Astrocyte (in vitro differentiated cells and primary cell): Measurements from ENCODE around the gene PDE4DIP. TPM values are rescaled to one million over a fixed set of nuclear protein-coding genes. Genes with fewer than 3 reads are reported as not detected.
"Not testable (repeated sequence)": the region's sequence is repeated elsewhere in the genome, so short reads cannot be mapped to it uniquely, and the experiment has no call there.

Source experiments
- DNase-seq: peaks from one replicate; pipeline ENCODE4 v3.0.0-alpha.2; 2010; ENCODE audit warnings: low read depth
- FAIRE-seq: peaks from 2 replicates; lab custom pipeline; 2011; peaks lifted over from hg19 to GRCh38; lab: Jason Lieb, UNC
- H2AFZ ChIP-seq: 2 replicates; pipeline ENCODE4 v1.6.0; 2012; ENCODE audit warnings: low read depth, low read length, inconsistent platforms
- H3K27ac ChIP-seq: 2 replicates; pipeline ENCODE4 v1.5.1; 2011; ENCODE audit warnings: low read depth, low read length, inconsistent platforms
- H3K27me3 ChIP-seq: 2 replicates; pipeline ENCODE4 v1.6.0; 2011; ENCODE audit warnings: low read length, inconsistent platforms; ENCODE audit not compliant: insufficient read depth
- H3K36me3 ChIP-seq: 2 replicates; pipeline ENCODE4 v1.5.1; 2011; ENCODE audit warnings: low read length, inconsistent platforms; ENCODE audit not compliant: insufficient read depth
- H3K4me1 ChIP-seq: 2 replicates; pipeline ENCODE4 v1.5.1; 2011; ENCODE audit warnings: low read length, inconsistent platforms; ENCODE audit not compliant: insufficient read depth
- H3K4me2 ChIP-seq: 2 replicates; pipeline ENCODE4 v1.6.0; 2012; ENCODE audit warnings: low read length, inconsistent platforms
- H3K4me3 ChIP-seq: 2 replicates; pipeline ENCODE4 v1.5.1; 2011; ENCODE audit warnings: low read depth, mild to moderate bottlenecking, low read length, inconsistent platforms; ENCODE audit not compliant: insufficient read depth
- H3K79me2 ChIP-seq: 2 replicates; pipeline ENCODE4 v1.6.0; 2012; ENCODE audit warnings: mild to moderate bottlenecking, low read length, inconsistent platforms; ENCODE audit not compliant: insufficient read depth
- H3K9ac ChIP-seq: 2 replicates; pipeline ENCODE4 v1.6.0; 2012; ENCODE audit warnings: mild to moderate bottlenecking, low read length, inconsistent platforms
- H3K9me3 ChIP-seq: 2 replicates; pipeline ENCODE4 v1.5.1; 2012; ENCODE audit warnings: low read depth, mild to moderate bottlenecking, low read length, inconsistent platforms; ENCODE audit not compliant: insufficient read depth
- H4K20me1 ChIP-seq: 2 replicates; pipeline ENCODE4 v1.6.0; 2012; ENCODE audit warnings: low read length, inconsistent platforms; ENCODE audit not compliant: insufficient read depth
- H3K27ac Mint-ChIP-seq: one replicate; pipeline ENCODE4 v1.8.0; 2021; ENCODE audit warnings: mild to moderate bottlenecking, mixed read lengths; ENCODE audit not compliant: unreplicated experiment
- H3K27me3 Mint-ChIP-seq: one replicate; pipeline ENCODE4 v1.8.0; 2021; ENCODE audit warnings: low read depth, mixed read lengths; ENCODE audit not compliant: unreplicated experiment
- H3K36me3 Mint-ChIP-seq: one replicate; pipeline ENCODE4 v1.8.0; 2021; ENCODE audit warnings: low read depth, mixed read lengths; ENCODE audit not compliant: unreplicated experiment
- H3K4me1 Mint-ChIP-seq: one replicate; pipeline ENCODE4 v1.8.0; 2021; ENCODE audit warnings: low read depth, mixed read lengths; ENCODE audit not compliant: unreplicated experiment
- H3K4me3 Mint-ChIP-seq: one replicate; pipeline ENCODE4 v1.8.0; 2021; ENCODE audit warnings: mild to moderate bottlenecking, moderate library complexity, mixed read lengths; ENCODE audit not compliant: unreplicated experiment
- H3K9me3 Mint-ChIP-seq: one replicate; pipeline ENCODE4 v1.8.0; 2021; ENCODE audit warnings: mild to moderate bottlenecking, mixed read lengths; ENCODE audit not compliant: unreplicated experiment
- total RNA-seq: library from RNA; stranded (reverse); gene quantifications from 2 replicates; pipeline ENCODE4 v1.2.1, GENCODE V29; 2021

Gene PDE4DIP
- total RNA-seq, 1 donor from 2014 or later = 41.6 TPM

GRCh38 chr1:148975866-148976537 lies 131.8 kb downstream of the PDE4DIP start:
- H3K4me1 ChIP-seq, H4K20me1 ChIP-seq, H3K9me3 ChIP-seq, H3K9me3 Mint-ChIP-seq, H3K4me1 Mint-ChIP-seq, H2AFZ ChIP-seq, H3K27me3 ChIP-seq, H3K79me2 ChIP-seq, H3K4me3 Mint-ChIP-seq, H3K27me3 Mint-ChIP-seq, H3K4me3 ChIP-seq: not testable (repeated sequence)
- peak; percentile 32 for DNase-seq
- H3K4me2 ChIP-seq = peak overlapping the region; percentile 59
- H3K27ac ChIP-seq = peak overlapping the region; percentile 81
- peaks cover 11% of the 10 kb centered on the region for H3K36me3 Mint-ChIP-seq
- peak; percentile 34 for FAIRE-seq
- H3K27ac Mint-ChIP-seq = peak overlapping the region; percentile 96
- H3K9ac ChIP-seq = peak overlapping the region; percentile 59
- H3K36me3 ChIP-seq = peaks cover 31% of the 10 kb centered on the region

- H3K9me3 ChIP-seq, H3K27me3 Mint-ChIP-seq, H3K9me3 Mint-ChIP-seq, H3K27ac Mint-ChIP-seq, H3K4me3 Mint-ChIP-seq, FAIRE-seq, H3K27ac ChIP-seq, H2AFZ ChIP-seq, H4K20me1 ChIP-seq, H3K4me1 Mint-ChIP-seq, H3K4me2 ChIP-seq, H3K27me3 ChIP-seq, H3K4me1 ChIP-seq, DNase-seq, H3K79me2 ChIP-seq, H3K9ac ChIP-seq, H3K4me3 ChIP-seq: not testable (repeated sequence)
- H3K36me3 ChIP-seq = peaks cover 39% of the 10 kb centered on the region
- peaks cover 19% of the 10 kb centered on the region for H3K36me3 Mint-ChIP-seq
Measured at GRCh38 chr1:148977785-148978184, 133.6 kb downstream of the PDE4DIP start.

- not testable (repeated sequence) for H3K9me3 Mint-ChIP-seq
Measured at GRCh38 chr1:148989378-148989777, 145.2 kb downstream of the PDE4DIP start.

GRCh38 chr1:148990233-148990788 lies 146.1 kb downstream of the PDE4DIP start:
- H3K36me3 Mint-ChIP-seq, H3K9me3 Mint-ChIP-seq, H3K9ac ChIP-seq, H3K4me2 ChIP-seq, H3K4me1 Mint-ChIP-seq, H2AFZ ChIP-seq, H4K20me1 ChIP-seq, FAIRE-seq, H3K79me2 ChIP-seq, H3K27ac Mint-ChIP-seq, H3K4me3 Mint-ChIP-seq, H3K27ac ChIP-seq, H3K27me3 Mint-ChIP-seq, H3K4me1 ChIP-seq, H3K9me3 ChIP-seq, DNase-seq, H3K36me3 ChIP-seq, H3K4me3 ChIP-seq, H3K27me3 ChIP-seq: not testable (repeated sequence)

More at GRCh38 chr1:148989378-148989777, 145.2 kb downstream of the PDE4DIP start:
- H3K9ac ChIP-seq, FAIRE-seq, H2AFZ ChIP-seq, H3K36me3 ChIP-seq, H3K27me3 Mint-ChIP-seq, H3K36me3 Mint-ChIP-seq, H3K27ac Mint-ChIP-seq, H3K79me2 ChIP-seq, H3K4me3 ChIP-seq, H3K4me1 ChIP-seq, H3K27ac ChIP-seq, DNase-seq, H3K4me3 Mint-ChIP-seq, H3K4me2 ChIP-seq, H4K20me1 ChIP-seq, H3K27me3 ChIP-seq, H3K4me1 Mint-ChIP-seq, H3K9me3 ChIP-seq: not testable (repeated sequence)

GRCh38 chr1:148991818-148992217 lies 147.6 kb downstream of the PDE4DIP start:
- not testable (repeated sequence) for H3K27me3 ChIP-seq, H3K27ac ChIP-seq, H3K27me3 Mint-ChIP-seq, H3K27ac Mint-ChIP-seq, H3K9me3 Mint-ChIP-seq, H2AFZ ChIP-seq, H3K9me3 ChIP-seq, H3K4me3 ChIP-seq, DNase-seq, H3K79me2 ChIP-seq, H3K36me3 Mint-ChIP-seq, H3K36me3 ChIP-seq, H4K20me1 ChIP-seq, H3K4me3 Mint-ChIP-seq, FAIRE-seq, H3K4me1 Mint-ChIP-seq, H3K4me1 ChIP-seq
- Histone ChIP-seq H3K4me2 (peak overlapping the region; percentile 41), H3K9ac (peak overlapping the region; percentile 27)

- FAIRE-seq = peak; percentile 97
- not testable (repeated sequence) for H3K4me1 Mint-ChIP-seq, H3K27me3 ChIP-seq, H3K4me2 ChIP-seq, H2AFZ ChIP-seq, H3K27me3 Mint-ChIP-seq, H3K4me3 ChIP-seq, H3K9me3 ChIP-seq, H3K9me3 Mint-ChIP-seq, H3K79me2 ChIP-seq, H4K20me1 ChIP-seq, H3K4me1 ChIP-seq, DNase-seq, H3K27ac ChIP-seq, H3K4me3 Mint-ChIP-seq, H3K36me3 ChIP-seq, H3K27ac Mint-ChIP-seq, H3K36me3 Mint-ChIP-seq, H3K9ac ChIP-seq
Measured at GRCh38 chr1:148992364-148992763, 148.1 kb downstream of the PDE4DIP start.
